Embryonic facial prominence (tissue), 1 donor: Measurements from ENCODE around the gene COMMD2.

Experiments
- DNase-seq: peaks from one replicate; pipeline ENCODE4 v3.0.0-alpha.2; 2016; ENCODE audit errors: extremely low spot score

Gene COMMD2

GRCh38 chr3:149752051-149752787 is at the start of gene COMMD2:
Gene COMMD2 (minus strand): TSS chr3:149752489. CDS start chr3:149752444, 45 bp downstream.
- DNase-seq = peak; percentile 53

DNA sequence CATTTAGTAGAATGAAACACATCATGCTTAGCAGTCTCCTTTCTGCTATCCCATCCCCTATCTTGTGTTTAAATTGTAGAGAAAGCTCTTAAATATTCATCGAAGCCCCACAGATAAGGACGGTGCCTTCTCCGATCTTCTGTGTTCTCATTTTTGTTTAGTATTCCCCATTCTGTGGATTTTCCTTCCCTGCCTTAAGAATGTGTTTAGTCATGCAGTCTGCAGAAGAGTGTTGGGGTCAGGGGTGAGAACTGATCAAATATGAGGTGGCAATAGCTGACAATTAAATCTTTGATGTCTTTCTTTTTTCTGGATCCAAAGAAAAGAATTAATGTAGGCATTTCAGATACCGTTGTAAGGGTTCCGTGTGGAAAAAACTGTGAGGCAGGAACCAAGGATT is 49.4 kb upstream of the COMMD2 start:
- no peak for DNase-seq

DNA sequence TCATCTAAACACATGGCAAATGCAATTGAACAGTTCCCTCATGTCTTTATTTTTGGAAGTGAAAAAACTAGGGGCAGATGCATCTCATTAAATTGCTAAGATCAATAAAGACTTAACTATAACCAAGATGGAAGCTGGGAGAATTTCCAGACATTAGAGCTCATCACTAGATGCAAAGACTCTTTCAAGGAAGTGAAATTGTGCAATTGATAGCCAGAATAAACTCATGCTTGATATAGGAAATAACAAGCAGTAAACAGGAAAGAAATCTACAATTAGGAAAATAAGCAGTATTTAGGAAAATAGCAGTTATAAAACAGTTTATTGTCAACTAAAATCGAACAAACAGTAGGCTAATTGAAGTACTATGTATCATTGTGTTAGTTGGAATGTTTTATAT is 48.9 kb upstream of the COMMD2 start:
- no peak for DNase-seq

DNA sequence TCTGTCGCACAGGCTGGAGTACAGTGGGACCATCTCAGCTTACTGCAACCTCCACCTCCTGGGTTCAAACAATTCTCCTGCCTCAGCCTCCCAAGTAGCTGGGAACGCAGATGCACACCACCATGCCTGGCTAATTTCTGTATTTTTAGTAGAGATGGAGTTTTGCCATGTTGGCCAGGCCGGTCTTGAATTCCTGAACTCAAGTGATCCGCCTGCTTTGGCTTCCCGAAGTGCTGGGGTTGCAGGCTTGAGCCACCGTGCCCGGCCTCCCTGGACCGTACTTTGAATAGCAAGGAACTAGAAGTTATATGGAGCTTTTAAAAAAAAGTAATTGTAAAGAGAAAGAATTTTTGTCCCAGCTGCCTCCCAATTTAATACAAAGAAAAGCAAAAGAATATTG is 48.4 kb upstream of the COMMD2 start:
- no peak for DNase-seq

- DNase-seq = no peak
Measured at GRCh38 chr3:149796026-149796425, 43.7 kb upstream of the COMMD2 start.

- no peak for DNase-seq
Measured at GRCh38 chr3:149792452-149793270, 40.4 kb upstream of the COMMD2 start, which contains the start of gene ANKUB1. Gene ANKUB1 (minus strand): TSS chr3:149792554. CDS start chr3:149792366, 188 bp downstream.

DNA sequence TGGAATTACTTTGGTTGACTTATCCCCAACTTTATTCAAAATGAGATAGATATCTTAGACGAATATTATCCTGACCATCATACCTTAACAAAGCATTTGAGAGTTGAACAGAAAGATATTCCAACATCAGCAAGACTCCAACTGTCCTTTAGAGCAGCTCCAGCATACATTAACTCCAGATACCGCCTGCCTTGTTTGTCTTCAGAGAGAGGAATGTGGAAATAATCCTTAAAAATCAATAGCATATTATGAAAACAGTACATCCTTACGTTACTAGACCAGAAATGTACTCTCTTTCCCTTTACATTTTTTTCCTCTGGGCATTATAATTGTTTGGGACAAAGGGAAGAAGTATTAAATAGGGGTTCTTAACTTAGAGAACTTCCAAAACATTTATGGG is 38.4 kb upstream of the COMMD2 start:
- no peak for DNase-seq

DNA sequence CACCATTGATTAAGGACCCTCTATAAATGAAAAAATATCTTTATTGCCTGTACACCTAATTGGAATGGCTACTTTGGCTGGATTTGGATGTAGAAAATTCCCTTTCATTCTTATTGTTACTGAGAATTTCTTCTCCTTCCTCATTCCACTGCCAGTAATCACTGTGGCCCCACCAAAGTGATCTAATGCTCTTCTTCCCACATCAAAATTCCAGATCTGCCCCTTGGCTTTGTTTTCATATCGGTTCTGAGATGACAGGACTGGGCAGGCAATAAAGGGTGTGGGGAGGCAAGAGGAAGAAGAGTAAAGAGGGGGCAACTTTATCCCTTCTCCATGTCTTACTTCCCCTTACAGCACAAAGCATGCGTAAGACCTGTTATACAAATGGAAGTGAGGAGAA is 38.0 kb upstream of the COMMD2 start:
- no peak for DNase-seq

DNA sequence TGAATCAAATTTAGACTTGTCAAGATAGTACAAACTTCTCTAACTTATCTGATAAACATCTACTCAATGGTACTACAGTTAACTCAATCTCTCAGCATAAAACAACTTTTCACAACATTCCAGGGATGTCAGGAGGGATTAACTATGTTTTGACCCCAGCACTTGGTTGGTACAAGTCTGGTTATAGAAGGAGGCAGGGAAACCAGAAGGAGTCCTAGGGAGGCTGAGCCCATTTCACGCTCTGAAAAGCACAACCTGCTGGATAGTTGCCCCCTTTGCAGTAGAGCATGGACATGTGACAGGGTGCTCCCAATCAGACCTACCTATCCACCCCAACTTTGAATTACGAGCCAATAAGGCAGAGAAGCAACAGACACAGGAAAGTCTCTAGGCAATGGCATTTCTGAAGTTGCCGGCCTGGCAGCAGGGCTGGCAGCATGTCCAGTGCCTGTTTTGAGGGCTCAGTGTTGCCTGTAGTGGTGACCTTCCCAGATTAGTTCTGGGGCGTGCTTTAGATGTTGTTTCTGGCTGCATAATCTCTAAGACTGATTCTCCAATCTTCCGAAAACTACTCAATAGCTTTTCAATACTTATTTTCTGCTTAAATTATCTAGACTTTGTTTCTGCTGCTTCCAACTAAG is 31.9 kb upstream of the COMMD2 start:
- DNase-seq = no peak

- DNase-seq = no peak
Measured at GRCh38 chr3:149783576-149783975, 31.3 kb upstream of the COMMD2 start.

- DNase-seq = no peak
Measured at GRCh38 chr3:149781741-149782140, 29.5 kb upstream of the COMMD2 start.

GRCh38 chr3:149781211-149781610 is 28.9 kb upstream of the COMMD2 start:
- no peak for DNase-seq

DNA sequence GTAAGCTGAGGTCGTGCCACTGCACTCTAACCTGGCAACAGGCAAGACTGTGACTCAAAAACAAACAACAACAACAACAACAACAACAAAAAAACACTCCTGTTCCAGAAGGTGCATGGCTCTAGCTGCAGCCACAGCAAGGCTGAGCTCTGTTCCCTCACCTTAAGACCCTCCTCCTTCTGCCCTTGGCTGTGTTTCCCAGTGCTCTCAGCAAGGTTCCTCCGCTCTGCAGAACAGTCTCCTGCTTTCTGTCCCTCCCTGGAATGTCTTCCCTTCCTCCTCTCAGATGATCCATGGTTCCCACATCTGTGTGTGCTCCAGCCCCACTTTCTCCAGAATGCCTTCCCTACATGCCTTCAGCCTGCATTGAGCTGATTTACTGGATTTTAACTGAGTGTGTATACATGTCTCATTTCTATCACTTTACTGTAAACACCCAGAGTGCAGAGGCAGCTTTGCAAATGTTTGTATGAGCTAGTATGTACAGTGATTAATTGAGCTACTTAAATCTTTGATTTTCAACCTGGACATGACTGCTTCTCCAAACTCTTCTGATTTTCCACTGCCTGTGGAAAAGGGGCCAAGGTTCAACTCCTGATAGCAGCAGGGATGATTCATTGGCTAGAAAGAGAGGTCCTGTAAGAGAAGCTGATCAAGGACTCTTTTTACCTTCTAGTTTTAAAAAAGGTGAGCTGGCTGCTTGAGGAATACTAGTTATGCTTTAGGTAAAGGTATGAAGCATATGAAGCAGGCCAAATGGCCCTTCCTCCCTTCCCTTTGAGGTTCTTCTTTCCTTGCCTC is 25.3 kb upstream of the COMMD2 start:
- DNase-seq = no peak

GRCh38 chr3:149776170-149776569 is 23.9 kb upstream of the COMMD2 start:
- DNase-seq = no peak

DNA sequence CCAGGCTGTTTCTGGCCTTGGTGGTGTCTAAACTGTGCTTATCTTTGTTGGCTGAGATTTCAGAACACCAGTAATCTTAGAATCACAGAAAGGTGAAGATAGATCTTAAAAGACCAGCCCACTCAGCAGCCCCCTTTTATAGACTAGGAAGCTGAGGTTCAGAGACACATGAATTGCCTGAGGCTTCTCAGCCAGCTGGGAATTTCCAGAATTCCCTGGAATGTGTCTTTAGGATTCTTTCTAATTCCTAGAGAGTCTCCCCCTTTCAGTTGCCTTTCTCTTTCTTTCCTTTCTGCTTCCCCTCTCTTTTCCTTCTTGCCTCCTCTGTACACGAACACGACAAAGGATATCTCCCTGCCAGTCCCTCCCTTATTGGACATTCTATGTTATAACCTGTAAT is 20.6 kb upstream of the COMMD2 start:
- no peak for DNase-seq

- DNase-seq = no peak
Measured at GRCh38 chr3:149771652-149772271, 19.5 kb upstream of the COMMD2 start.

- no peak for DNase-seq
Measured at GRCh38 chr3:149770246-149770645, 18.0 kb upstream of the COMMD2 start.

DNA sequence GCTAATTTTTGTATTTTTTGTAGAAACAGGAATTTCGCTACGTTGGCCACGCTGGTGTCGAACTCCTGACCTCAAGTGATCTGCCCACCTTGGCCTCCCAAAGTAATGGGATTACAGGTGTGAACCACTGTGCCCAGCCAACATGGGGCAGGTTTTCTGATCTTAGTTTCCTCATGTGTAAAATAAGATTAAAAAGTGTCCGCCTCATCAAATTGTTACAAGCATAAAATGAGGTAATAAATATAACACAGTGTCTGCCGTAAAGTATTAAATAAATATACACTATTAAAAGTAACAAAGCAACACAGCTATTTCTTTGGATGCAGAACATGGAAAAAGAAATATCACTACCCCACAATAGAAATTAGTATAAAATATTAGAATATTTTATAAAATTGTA is 16.4 kb upstream of the COMMD2 start:
- DNase-seq = no peak

GRCh38 chr3:149767720-149768119 is 15.4 kb upstream of the COMMD2 start:
- DNase-seq = no peak

DNA sequence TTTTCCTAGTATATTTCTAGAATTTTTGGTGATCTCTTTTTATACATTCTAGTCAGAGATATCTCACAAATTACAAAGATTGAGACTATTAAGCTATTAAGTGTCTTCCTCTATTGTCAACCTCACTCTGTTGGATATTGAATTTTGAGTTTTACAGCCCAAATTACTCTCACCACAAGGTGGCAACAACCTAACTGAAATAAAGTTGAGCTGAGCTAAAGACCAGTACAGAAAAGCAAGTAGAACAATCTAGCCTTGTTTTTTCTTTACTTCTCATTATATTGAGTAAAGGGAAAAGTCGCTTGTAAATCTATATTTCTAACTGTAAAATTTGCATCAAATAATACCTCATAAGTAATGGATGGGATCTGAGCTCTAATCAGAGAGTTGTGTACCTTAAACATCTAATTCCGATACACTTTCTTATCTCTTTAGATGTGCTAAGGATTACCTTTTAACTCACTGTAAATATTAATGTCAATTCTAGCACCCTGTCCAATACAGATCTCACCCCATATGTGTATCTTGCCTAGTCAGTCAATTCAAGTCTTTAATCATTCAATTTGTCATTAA is 13.6 kb upstream of the COMMD2 start:
- no peak for DNase-seq

DNA sequence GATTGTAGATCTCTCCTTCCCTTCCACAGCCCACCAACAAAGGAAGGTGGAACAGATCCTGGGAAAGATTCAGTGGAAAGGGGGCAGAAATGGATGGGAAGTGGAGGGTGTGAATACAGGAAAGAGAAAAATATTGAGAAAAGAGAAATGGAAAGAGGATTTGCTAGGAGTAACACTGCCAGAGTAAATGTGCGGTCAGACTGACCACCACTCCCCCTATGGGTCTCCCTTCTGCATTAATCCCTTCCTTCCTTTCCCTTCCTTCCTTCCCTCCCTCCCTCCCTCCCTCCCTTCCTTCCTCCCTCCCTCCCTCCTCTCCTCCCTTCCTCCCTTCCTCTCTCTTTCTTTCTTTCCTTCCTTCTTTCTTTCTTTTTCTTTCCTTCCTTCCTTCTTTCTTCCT is 12.0 kb upstream of the COMMD2 start:
- DNase-seq = no peak
